SJSA1 (cell line): ENCODE measurements around the gene GPR161. TPM values are rescaled to one million over a fixed set of nuclear protein-coding genes. Genes with fewer than 3 reads are reported as not detected.

ENCODE experiments used
- DNase-seq, 2 experiments: peaks; one replicate each; pipeline ENCODE4 v3.0.0-alpha.2; 2015 to 2020; ENCODE audit warnings: low spot score in 2 of 2, low read depth in 1 of 2
- H3K27ac ChIP-seq: fragments of 250-450 bp; sonication (Bioruptor Pico); 2 replicates; pipeline ENCODE4 v1.5.1; 2020; ENCODE audit warnings: mild to moderate bottlenecking, moderate library complexity
- H3K27me3 ChIP-seq: fragments of 250-450 bp; sonication (Bioruptor Pico); replicated peaks from 2 replicates; pipeline ENCODE4 v1.5.1; 2020; ENCODE audit warnings: mild to moderate bottlenecking, moderate library complexity
- H3K36me3 ChIP-seq: fragments of 250-450 bp; sonication (Bioruptor Pico); 2 replicates; pipeline ENCODE4 v1.5.1; 2020; ENCODE audit warnings: mild to moderate bottlenecking
- H3K4me1 ChIP-seq: fragments of 250-450 bp; sonication (Bioruptor Pico); replicated peaks from 2 replicates; pipeline ENCODE4 v1.6.1; 2021; ENCODE audit warnings: mild to moderate bottlenecking
- H3K4me3 ChIP-seq: fragments of 250-450 bp; sonication (Bioruptor Pico); 2 replicates; pipeline ENCODE4 v1.5.1; 2020; ENCODE audit warnings: mild to moderate bottlenecking
- H3K9me3 ChIP-seq: fragments of 250-450 bp; sonication (Bioruptor Pico); replicated peaks from 2 replicates; pipeline ENCODE4 v1.5.1; 2020; ENCODE audit warnings: mild to moderate bottlenecking
- total RNA-seq: library from RNA; depleted of rRNA; stranded (reverse); fragments of >200 nt; shearing (Covaris generic); gene quantifications from 2 replicates; pipeline ENCODE4 v1.2.3, GENCODE V29; 2014; rRNA removed

The GPR161 gene
- total RNA-seq, 1 experiment from 2014 or later, result 9.8 TPM

GRCh38 chr1:168050880-168051279, 85.8 kb downstream of the GPR161 start:
- no peaks in the 10 kb centered on the region for H3K4me1 ChIP-seq
- H3K27ac ChIP-seq, result no peak overlapping the region
- H3K27me3 ChIP-seq, result no peaks in the 10 kb centered on the region
- H3K36me3 ChIP-seq, result no peaks in the 10 kb centered on the region
- no peaks in the 10 kb centered on the region for H3K9me3 ChIP-seq
- no peak for DNase-seq
- no peak overlapping the region for H3K4me3 ChIP-seq

GRCh38 chr1:168050307-168050706, 86.4 kb downstream of the GPR161 start:
- Histone ChIP-seq H3K27ac (no peak overlapping the region), H3K27me3 (no peaks in the 10 kb centered on the region), H3K36me3 (peaks cover under 1% of the 10 kb centered on the region), H3K9me3 (no peaks in the 10 kb centered on the region), H3K4me3 (no peak overlapping the region), H3K4me1 (no peaks in the 10 kb centered on the region)
- no peak for DNase-seq

GRCh38 chr1:168045311-168045710, 91.4 kb downstream of the GPR161 start:
- Histone ChIP-seq H3K36me3 (peaks cover 18% of the 10 kb centered on the region), H3K4me3 (no peak overlapping the region), H3K27me3 (no peaks in the 10 kb centered on the region), H3K27ac (no peak overlapping the region), H3K9me3 (no peaks in the 10 kb centered on the region), H3K4me1 (no peaks in the 10 kb centered on the region)
- no peak for DNase-seq

GRCh38 chr1:168042362-168042761, 94.4 kb downstream of the GPR161 start:
- no peak for DNase-seq
- Histone ChIP-seq H3K36me3 (peaks cover 18% of the 10 kb centered on the region), H3K27ac (no peak overlapping the region), H3K4me1 (no peaks in the 10 kb centered on the region), H3K9me3 (no peaks in the 10 kb centered on the region), H3K27me3 (no peaks in the 10 kb centered on the region), H3K4me3 (no peak overlapping the region)

GRCh38 chr1:168035345-168035744, 101.4 kb downstream of the GPR161 start:
- H3K27ac ChIP-seq, result no peak overlapping the region
- H3K9me3 ChIP-seq, result no peaks in the 10 kb centered on the region
- no peaks in the 10 kb centered on the region for H3K36me3 ChIP-seq
- H3K4me1 ChIP-seq, result no peaks in the 10 kb centered on the region
- H3K4me3 ChIP-seq, result no peak overlapping the region
- DNase-seq, result no peak
- no peaks in the 10 kb centered on the region for H3K27me3 ChIP-seq

GRCh38 chr1:168032029-168032428, 104.7 kb downstream of the GPR161 start:
- H3K4me1 ChIP-seq, result no peaks in the 10 kb centered on the region
- H3K36me3 ChIP-seq, result no peaks in the 10 kb centered on the region
- no peaks in the 10 kb centered on the region for H3K9me3 ChIP-seq
- H3K27ac ChIP-seq, result no peak overlapping the region
- H3K4me3 ChIP-seq, result no peak overlapping the region
- no peak for DNase-seq
- no peaks in the 10 kb centered on the region for H3K27me3 ChIP-seq

- Histone ChIP-seq H3K27me3 (no peaks in the 10 kb centered on the region), H3K4me3 (no peak overlapping the region), H3K9me3 (no peaks in the 10 kb centered on the region), H3K4me1 (no peaks in the 10 kb centered on the region), H3K36me3 (no peaks in the 10 kb centered on the region), H3K27ac (no peak overlapping the region)
- no peak for DNase-seq
Observed at GRCh38 chr1:168031627-168032026, 105.1 kb downstream of the GPR161 start.

GRCh38 chr1:168031198-168031597, 105.5 kb downstream of the GPR161 start:
- Histone ChIP-seq H3K27me3 (no peaks in the 10 kb centered on the region), H3K36me3 (no peaks in the 10 kb centered on the region)

More at GRCh38 chr1:168031198-168031597, 105.5 kb downstream of the GPR161 start:
- H3K9me3 ChIP-seq, result no peaks in the 10 kb centered on the region
- no peak for DNase-seq
- H3K4me3 ChIP-seq, result no peak overlapping the region
- no peak overlapping the region for H3K27ac ChIP-seq
- no peaks in the 10 kb centered on the region for H3K4me1 ChIP-seq

Other genes with a start within 250 kb of the GPR161 start
- gene ADCY10, start 222.8 kb downstream of the GPR161 start, total RNA-seq, result not detected in 2 replicates
- gene DCAF6, start 200.2 kb downstream of the GPR161 start, total RNA-seq, result 13.6 and 24.0 TPM in 2 replicates
- 34.8 and 54.4 TPM in 2 replicates for gene MPC2, start 199.9 kb downstream of the GPR161 start, total RNA-seq
- 60.4 and 68.5 TPM in 2 replicates for gene TIPRL, start 42.0 kb upstream of the GPR161 start, total RNA-seq
- gene SFT2D2, start 89.1 kb upstream of the GPR161 start, total RNA-seq, result 26.9 and 39.4 TPM in 2 replicates
- gene TBX19, start 143.9 kb upstream of the GPR161 start, total RNA-seq, result 0.47 and 1.4 TPM in 2 replicates